HepG2 (cell line): ENCODE data around the gene ASB17. TPM values are rescaled to one million over a fixed set of nuclear protein-coding genes. Genes with fewer than 3 reads are reported as not detected.
"Not testable (repeated sequence)": the region's sequence is repeated elsewhere in the genome, so short reads cannot be mapped to it uniquely, and the experiment has no call there.

Source experiments
- ATAC-seq: fragments of 200-7000 bp; cut with Tn5 transposase; 3 replicates; pipeline ENCODE4 v1.9.1; 2020; ENCODE audit warnings: mild to moderate bottlenecking, moderate library complexity
- BruUV-seq: library from RNA; stranded (reverse); fragments of 400-500 nt; replicated peaks from 2 replicates; lab custom pipeline; 2021; lab: Mats Ljungman, UMichigan
- CTCF ChIA-PET: fragments of 300-600 bp; formaldehyde crosslinking; extraction: SDS; loops from one replicate; lab custom pipeline; 2021; ENCODE audit warnings: low total read pairs, inconsistent platforms, low intra/inter-chr PET ratio; lab: Yijun Ruan, JAX
- POLR2A ChIA-PET: fragments of 350-600 bp; sonication (Branson Sonifier 250); formaldehyde crosslinking; loops from one replicate; lab custom pipeline; 2020; ENCODE audit warnings: antibody characterized with exemption, inconsistent platforms; lab: Yijun Ruan, JAX
- DNase-seq: peaks from one replicate; pipeline ENCODE4 v3.0.0-alpha.2; 2015; ENCODE audit warnings: low spot score
- FAIRE-seq: peaks from 3 replicates; lab custom pipeline; 2011; peaks lifted over from hg19 to GRCh38; lab: Jason Lieb, UNC
- H2AFZ ChIP-seq: one replicate; pipeline ENCODE4 v1.6.1; 2011; ENCODE audit warnings: low read length, inconsistent platforms
- H3K27ac ChIP-seq: fragments of 300-600 bp; 3 replicates; pipeline ENCODE4 v1.8.0; 2011; ENCODE audit warnings: mixed run types, mild to moderate bottlenecking, mixed read lengths, low read length, inconsistent platforms; ENCODE audit not compliant: insufficient read depth; ENCODE audit errors: extremely low read length
- H3K27me3 ChIP-seq, 2 experiments: fragments of 200-600 bp in 1 of 2; 2 replicates in 1 of 2; 3 replicates in 1 of 2; pipeline versions ENCODE4 v1.6.0 to v1.8.0; 2011; ENCODE audit warnings: low read length in 2 of 2, mild to moderate bottlenecking in 2 of 2, moderate library complexity in 2 of 2, inconsistent platforms in 1 of 2; ENCODE audit not compliant: insufficient read depth in 2 of 2, control insufficient read depth in 1 of 2
- H3K36me3 ChIP-seq, 2 experiments: fragments of 200-600 bp in 1 of 2; replicated peaks in 1 of 2; 2 replicates in 1 of 2; 3 replicates in 1 of 2; pipeline versions ENCODE4 v1.5.1 to v1.8.0; 2011; ENCODE audit warnings: low read length in 2 of 2, inconsistent platforms in 1 of 2; ENCODE audit not compliant: insufficient read depth in 2 of 2, control insufficient read depth in 1 of 2
- H3K4me1 ChIP-seq: 2 replicates; pipeline ENCODE4 v1.5.1; 2012; ENCODE audit warnings: low read length, inconsistent platforms; ENCODE audit not compliant: insufficient read depth
- H3K4me2 ChIP-seq: 2 replicates; pipeline ENCODE4 v1.6.0; 2011; ENCODE audit warnings: low read depth, low read length, inconsistent platforms
- H3K4me3 ChIP-seq, 3 experiments: fragments of 200-600 bp in 1 of 3; sonication (generic), shearing (Covaris generic) in 1 of 3; replicated peaks in 1 of 3; 2 replicates each; pipeline ENCODE4 v1.5.1; 2011 to 2016; ENCODE audit warnings: low read length in 3 of 3, inconsistent platforms in 2 of 3, low read depth in 2 of 3, mild to moderate bottlenecking in 2 of 3, control low read depth in 1 of 3, mixed read lengths in 1 of 3; ENCODE audit not compliant: insufficient read depth in 1 of 3
- H3K79me2 ChIP-seq: one replicate; pipeline ENCODE4 v1.6.1; 2011; ENCODE audit warnings: low read length, inconsistent platforms; ENCODE audit not compliant: insufficient read depth
- H3K9ac ChIP-seq: 2 replicates; pipeline ENCODE4 v1.6.0; 2011; ENCODE audit warnings: mild to moderate bottlenecking, low read depth, low read length, inconsistent platforms; ENCODE audit not compliant: insufficient read depth
- H3K9me3 ChIP-seq: 2 replicates; pipeline ENCODE4 v1.5.1; 2012; ENCODE audit warnings: mild to moderate bottlenecking, low read length
- H4K20me1 ChIP-seq: 2 replicates; pipeline ENCODE4 v1.6.0; 2011; ENCODE audit warnings: inconsistent platforms, mild to moderate bottlenecking, low read length, moderate library complexity; ENCODE audit not compliant: insufficient read depth
- HOXA7 ChIP-seq: sonication (generic); formaldehyde crosslinking; IDR thresholded peaks from 2 replicates; pipeline ENCODE4 v1.8.1; 2022; ENCODE audit warnings: mild to moderate bottlenecking, missing genetic modification reagents, moderate library complexity
- MAFK ChIP-seq, 2 experiments: IDR thresholded peaks in 1 of 2; conservative IDR thresholded peaks in 1 of 2; 2 replicates each; pipeline ENCODE4 v1.6.1; 2011; ENCODE audit warnings: improper control_type of control experiment in 2 of 2, low read length in 2 of 2
- MEIS2 ChIP-seq: sonication (generic); formaldehyde crosslinking; IDR thresholded peaks from 2 replicates; pipeline ENCODE4 v1.9.0; 2021; ENCODE audit warnings: mild to moderate bottlenecking, missing genetic modification reagents
- TBX2 ChIP-seq: sonication (generic); formaldehyde crosslinking; IDR thresholded peaks from 2 replicates; pipeline ENCODE4 v1.5.0; 2020; ENCODE audit warnings: missing genetic modification reagents, mild to moderate bottlenecking, borderline replicate concordance
- ZNF431 ChIP-seq: sonication (generic); formaldehyde crosslinking; IDR thresholded peaks from 2 replicates; pipeline ENCODE4 v1.9.0; 2022; ENCODE audit warnings: missing genetic modification reagents, low read depth, mild to moderate bottlenecking, borderline replicate concordance
- WGBS: methylation state at CpG from one replicate; pipeline ENCODE4 v1.1.6; 2017; ENCODE audit warnings: low lambda C conversion rate; 5-methylcytosine and 5-hydroxymethylcytosine counted together
- in situ Hi-C: cut with HindIII; loops from 2 replicates; pipeline ENCODE4 v1.10.0; 2017; ENCODE audit warnings: low pct_unique_long_range_greater_than_20kb; ENCODE audit not compliant: extremely low pct_ligation_motif_present
- intact Hi-C: fragments of 100-400 bp; cut with micrococcal nuclease; formaldehyde crosslinking; loops from one replicate; pipeline ENCODE4 v1.10.0; 2022; ENCODE audit not compliant: unreplicated experiment
- polyA plus RNA-seq, 8 experiments: library from polyadenylated mRNA; depleted of rRNA in 3 of 8; stranded (reverse) in 7 of 8; unstranded in 1 of 8; fragments of >200 nt; fragmentation: Illumina TruSeq in 4 of 8; extraction: Trizol in 4 of 8; gene quantifications; 2 replicates each; pipeline versions ENCODE4 v1.2.1 to v1.2.3, GENCODE V29; 2011 to 2016; ENCODE audit warnings: low read depth in 4 of 8, missing spikeins in 1 of 8, mixed read lengths in 1 of 8; ENCODE audit not compliant: insufficient read depth in 1 of 8
- total RNA-seq, 5 experiments: library from RNA; depleted of rRNA; stranded (reverse); fragments of >200 nt; fragmentation: Illumina TruSeq; extraction: Trizol; gene quantifications; 2 replicates each; pipeline ENCODE4 v1.2.3, GENCODE V29; 2016; ENCODE audit warnings: low read depth in 1 of 5

Gene ASB17
- total and polyA plus RNA-seq, 2 of the 13 experiments (the other 11 are each of a cell fraction or from before 2014, with no cell fraction given): not detected

DNA sequence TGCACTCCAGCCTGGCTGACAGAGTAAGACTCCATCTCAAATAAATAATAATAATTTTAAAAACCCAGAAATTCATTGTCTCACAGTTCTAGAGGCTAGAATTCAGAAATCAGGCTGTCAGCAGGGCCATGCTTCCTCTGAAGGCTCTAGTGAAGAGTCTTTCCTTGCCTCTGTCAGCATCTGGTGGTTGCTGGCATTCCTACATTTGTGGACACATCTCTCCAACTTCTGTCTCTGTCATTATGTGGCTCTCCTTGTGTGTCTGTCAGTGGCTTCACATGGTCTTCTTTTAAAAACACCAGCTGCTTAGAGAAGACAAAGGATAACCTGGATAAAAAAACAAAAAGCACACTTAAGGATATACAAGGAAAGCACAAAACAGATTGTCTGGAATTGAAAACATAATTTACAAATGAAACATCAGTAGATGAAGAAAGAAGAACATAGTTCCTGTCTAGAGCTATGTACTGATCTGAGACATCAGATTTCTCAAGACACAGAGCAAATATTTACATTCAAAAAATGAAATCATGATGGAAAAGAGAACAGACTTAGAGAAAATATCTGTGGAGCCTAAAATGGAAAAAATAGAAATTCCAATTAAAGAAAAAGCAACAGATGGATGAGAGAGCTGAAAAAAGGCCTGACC lies 32.7 kb upstream of the ASB17 start:
- no peaks in the 10 kb centered on the region for H3K4me1 ChIP-seq
- H3K4me2 ChIP-seq: no peak overlapping the region
- no peak overlapping the region for H3K27ac ChIP-seq
- no peak for DNase-seq
- no peaks in the 10 kb centered on the region for H3K9me3 ChIP-seq
- FAIRE-seq: no peak
- H3K36me3 ChIP-seq: no peaks in the 10 kb centered on the region
- in situ Hi-C loops: no loop called here
- H3K79me2 ChIP-seq: no peaks in the 10 kb centered on the region
- H3K9ac ChIP-seq: no peak overlapping the region
- BruUV-seq: no TSS peak
- intact Hi-C loops: no loop called here
- TF ChIP-seq MAFK (conservative IDR thresholded peaks at IDR 0.05 in 1 of 2, IDR thresholded peaks at IDR 0.05 in 1 of 2; ENCODE audit: low read length in 2 of 2) (no peak), ZNF431 (CRISPR knock-in tag) (no peak), TBX2 (no peak), MEIS2 (no peak), HOXA7 (CRISPR knock-in tag) (no peak)
- no peak for ATAC-seq
- ChIA-PET POLR2A (no interaction called here), CTCF (no interaction called here)
- no peaks in the 10 kb centered on the region for H3K27me3 ChIP-seq
- H2AFZ ChIP-seq: no peak overlapping the region
- H4K20me1 ChIP-seq: no peaks in the 10 kb centered on the region
- H3K4me3 ChIP-seq: no peak overlapping the region

DNA sequence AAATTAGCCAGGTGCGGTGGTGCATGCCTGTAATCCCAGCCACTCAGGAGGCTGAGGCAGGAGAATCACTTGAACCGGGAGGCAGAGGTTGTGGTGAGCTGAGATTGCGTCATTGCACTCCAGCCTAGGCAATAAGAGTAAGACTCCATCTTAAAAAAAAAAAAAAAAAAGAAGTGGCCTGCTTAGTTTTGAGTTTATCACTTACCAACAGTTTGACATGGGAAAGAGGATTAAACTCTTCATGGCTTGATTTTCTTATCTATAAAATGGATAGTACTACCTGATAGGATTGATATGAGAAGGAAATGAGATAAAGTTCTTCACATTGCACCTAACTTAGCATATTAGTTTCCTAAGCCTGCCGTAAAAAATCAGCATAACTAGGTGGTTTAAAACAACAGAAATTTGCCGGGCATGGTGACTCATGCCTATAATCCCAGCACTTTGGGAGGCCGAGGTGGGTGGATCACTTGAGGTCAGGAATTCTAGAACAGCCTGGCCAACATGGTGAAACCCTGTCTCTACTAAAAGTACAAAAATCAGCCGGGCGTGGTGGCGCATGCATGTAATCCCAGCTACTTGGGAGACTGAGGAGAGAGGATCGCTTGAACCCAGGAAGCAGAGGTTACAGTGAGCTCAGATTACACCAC lies 32.0 kb upstream of the ASB17 start:
- H3K36me3 ChIP-seq, in situ Hi-C loops, H3K4me1 ChIP-seq, H3K4me3 ChIP-seq, BruUV-seq, POLR2A ChIA-PET, H3K79me2 ChIP-seq, FAIRE-seq, ATAC-seq, H4K20me1 ChIP-seq, CTCF ChIA-PET, H3K27ac ChIP-seq, H2AFZ ChIP-seq, H3K4me2 ChIP-seq, intact Hi-C loops, H3K9ac ChIP-seq, H3K9me3 ChIP-seq, DNase-seq, H3K27me3 ChIP-seq: not testable (repeated sequence)
- 23% methylated on average over 10 of the region's 10 CpGs for WGBS
